HEK293 (cell line): ENCODE results near the gene KCNMB1.

Experiments used
- CTCF ChIP-seq: fragments of 450-650 bp; formaldehyde crosslinking; IDR thresholded peaks from 2 replicates; pipeline ENCODE4 v1.5.1; 2016; ENCODE audit warnings: missing biosample characterization, missing genetic modification characterization
- GLI4 ChIP-seq: fragments of 450-650 bp; formaldehyde crosslinking; IDR thresholded peaks from 2 replicates; pipeline ENCODE4 v1.5.1; 2016; ENCODE audit warnings: missing biosample characterization, missing genetic modification characterization
- MYNN ChIP-seq: fragments of 450-650 bp; formaldehyde crosslinking; IDR thresholded peaks from 2 replicates; pipeline ENCODE4 v1.5.1; 2016; ENCODE audit warnings: missing biosample characterization, missing genetic modification characterization, borderline replicate concordance
- ZBTB21 ChIP-seq: fragments of 450-650 bp; formaldehyde crosslinking; IDR thresholded peaks from 2 replicates; pipeline ENCODE4 v1.5.1; 2017; ENCODE audit warnings: missing biosample characterization, missing genetic modification characterization
- ZBTB26 ChIP-seq: fragments of 450-650 bp; formaldehyde crosslinking; optimal IDR thresholded peaks from 2 replicates; pipeline ENCODE3; 2016; ENCODE audit warnings: missing biosample characterization, mild to moderate bottlenecking, missing genetic modification characterization
- ZBTB49 ChIP-seq: fragments of 450-650 bp; formaldehyde crosslinking; IDR thresholded peaks from 2 replicates; pipeline ENCODE4 v1.5.1; 2016; ENCODE audit warnings: missing biosample characterization, missing genetic modification characterization, low read depth
- ZBTB7A ChIP-seq: fragments of 450-650 bp; formaldehyde crosslinking; IDR thresholded peaks from 2 replicates; pipeline ENCODE4 v1.5.1; 2016; ENCODE audit warnings: low read depth, missing biosample characterization, missing genetic modification characterization
- ZNF18 ChIP-seq: fragments of 450-650 bp; formaldehyde crosslinking; IDR thresholded peaks from 2 replicates; pipeline ENCODE4 v1.5.1; 2016; ENCODE audit warnings: missing biosample characterization, missing genetic modification characterization
- ZNF223 ChIP-seq: fragments of 450-650 bp; formaldehyde crosslinking; IDR thresholded peaks from 2 replicates; pipeline ENCODE4 v1.5.1; 2016; ENCODE audit warnings: missing biosample characterization, missing genetic modification characterization
- ZNF416 ChIP-seq: fragments of 450-650 bp; formaldehyde crosslinking; IDR thresholded peaks from 2 replicates; pipeline ENCODE4 v1.5.1; 2016; ENCODE audit warnings: missing biosample characterization, missing genetic modification characterization
- ZNF473 ChIP-seq: fragments of 450-650 bp; formaldehyde crosslinking; IDR thresholded peaks from 2 replicates; pipeline ENCODE4 v1.5.1; 2017; ENCODE audit warnings: missing biosample characterization, missing genetic modification characterization
- ZNF692 ChIP-seq: fragments of 450-650 bp; formaldehyde crosslinking; IDR thresholded peaks from 2 replicates; pipeline ENCODE4 v1.5.1; 2016; ENCODE audit warnings: missing biosample characterization, missing genetic modification characterization
- ZSCAN18 ChIP-seq: fragments of 450-650 bp; formaldehyde crosslinking; IDR thresholded peaks from 2 replicates; pipeline ENCODE4 v1.5.1; 2016; ENCODE audit warnings: missing biosample characterization, missing genetic modification characterization

GRCh38 chr5:170388818-170389549 lies at the start of gene KCNMB1:
- TF ChIP-seq CTCF: no peak
- no peak for TF ChIP-seq MYNN (tag by site-specific recombination)
- no peak for TF ChIP-seq ZNF692 (tag by site-specific recombination)
- TF ChIP-seq ZNF18 (tag by site-specific recombination): no peak
- TF ChIP-seq ZNF473 (tag by site-specific recombination): no peak
- TF ChIP-seq GLI4 (tag by site-specific recombination): no peak
- no peak for TF ChIP-seq ZBTB7A
- TF ChIP-seq ZNF416 (tag by site-specific recombination): no peak
- no peak for TF ChIP-seq ZNF223 (tag by site-specific recombination)
- no peak for TF ChIP-seq ZBTB49 (tag by site-specific recombination)
- no peak for TF ChIP-seq ZSCAN18 (tag by site-specific recombination)
- no peak for TF ChIP-seq ZBTB21
- no peak for TF ChIP-seq ZBTB26 (tag by site-specific recombination)
